Stomach (tissue), 4 donors: ENCODE measurements around the gene PRKN.

ENCODE experiments used
- POLR2AphosphoS5 ChIP-seq, 3 donors: sonication (generic); formaldehyde crosslinking; IDR thresholded peaks; one replicate each; pipeline ENCODE4 v1.6.1; 2016; ENCODE audit warnings: antibody characterized with exemption in 3 of 3
- TF ChIP-seq, protein P1 (sequence below), 7 experiments: fragments of 450-650 bp in 4 of 7; fragments of 200-600 bp in 3 of 7; sonication (generic) in 3 of 7; IDR thresholded peaks; one replicate each; pipeline ENCODE4 v1.5.1; 2016 to 2019; ENCODE audit warnings: antibody characterized with exemption in 7 of 7, control low read depth in 2 of 7, mild to moderate bottlenecking in 1 of 7

DNA sequence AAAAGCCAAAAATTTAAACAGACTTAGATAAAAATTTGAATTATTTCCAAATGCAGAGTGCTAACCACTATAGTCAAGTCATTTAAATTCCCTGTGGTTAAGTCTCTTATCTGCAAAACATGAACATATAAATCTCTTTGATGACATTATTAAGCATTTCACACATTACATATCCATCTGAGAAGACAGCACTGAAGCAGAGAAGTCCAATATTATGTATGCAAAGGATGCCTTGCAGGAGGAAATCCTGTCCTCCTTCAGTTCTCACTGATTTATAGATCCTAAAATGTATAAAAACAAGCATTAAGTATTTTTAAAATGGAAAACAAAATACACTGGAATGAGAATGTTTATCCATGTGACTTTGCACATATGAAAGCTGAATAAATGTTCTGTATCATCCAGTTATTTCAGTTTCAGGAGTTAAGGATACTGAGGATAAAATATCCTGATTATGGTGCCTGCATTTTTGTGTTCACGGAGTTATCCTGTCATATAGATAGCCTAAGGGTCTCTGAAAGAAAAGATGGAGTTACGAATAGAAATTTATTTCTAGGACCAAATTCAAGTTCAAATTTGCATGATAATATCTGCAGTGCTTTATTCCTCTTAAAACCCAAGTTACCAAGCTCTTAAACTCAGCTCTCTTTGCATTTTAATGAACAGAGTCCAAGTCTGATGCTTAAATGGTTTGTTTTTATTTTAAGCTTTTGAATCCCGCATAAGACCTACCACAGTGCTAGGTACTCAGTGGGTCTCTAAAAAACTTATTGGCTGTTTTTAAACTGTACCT lies 145.4 kb downstream of the PRKN start:
- TF ChIP-seq, protein P1, sequence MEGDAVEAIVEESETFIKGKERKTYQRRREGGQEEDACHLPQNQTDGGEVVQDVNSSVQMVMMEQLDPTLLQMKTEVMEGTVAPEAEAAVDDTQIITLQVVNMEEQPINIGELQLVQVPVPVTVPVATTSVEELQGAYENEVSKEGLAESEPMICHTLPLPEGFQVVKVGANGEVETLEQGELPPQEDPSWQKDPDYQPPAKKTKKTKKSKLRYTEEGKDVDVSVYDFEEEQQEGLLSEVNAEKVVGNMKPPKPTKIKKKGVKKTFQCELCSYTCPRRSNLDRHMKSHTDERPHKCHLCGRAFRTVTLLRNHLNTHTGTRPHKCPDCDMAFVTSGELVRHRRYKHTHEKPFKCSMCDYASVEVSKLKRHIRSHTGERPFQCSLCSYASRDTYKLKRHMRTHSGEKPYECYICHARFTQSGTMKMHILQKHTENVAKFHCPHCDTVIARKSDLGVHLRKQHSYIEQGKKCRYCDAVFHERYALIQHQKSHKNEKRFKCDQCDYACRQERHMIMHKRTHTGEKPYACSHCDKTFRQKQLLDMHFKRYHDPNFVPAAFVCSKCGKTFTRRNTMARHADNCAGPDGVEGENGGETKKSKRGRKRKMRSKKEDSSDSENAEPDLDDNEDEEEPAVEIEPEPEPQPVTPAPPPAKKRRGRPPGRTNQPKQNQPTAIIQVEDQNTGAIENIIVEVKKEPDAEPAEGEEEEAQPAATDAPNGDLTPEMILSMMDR (IDR thresholded peaks at IDR 0.05), result no peak
- TF ChIP-seq POLR2AphosphoS5 (IDR thresholded peaks at IDR 0.05), result no peak
